Glomerular visceral epithelial cell (primary cell): Measurements from ENCODE around the gene PDIA5.
A peak's percentile ranks its signal among the peaks of the same experiment; 100 is the strongest.

Source experiments
- DNase-seq: peaks from one replicate; pipeline ENCODE4 v3.0.0-alpha.2; 2016; ENCODE audit errors: extremely low spot score

Gene PDIA5

GRCh38 chr3:123113889-123114450 is 47.1 kb downstream of the PDIA5 start:
- DNase-seq, result no peak

DNA sequence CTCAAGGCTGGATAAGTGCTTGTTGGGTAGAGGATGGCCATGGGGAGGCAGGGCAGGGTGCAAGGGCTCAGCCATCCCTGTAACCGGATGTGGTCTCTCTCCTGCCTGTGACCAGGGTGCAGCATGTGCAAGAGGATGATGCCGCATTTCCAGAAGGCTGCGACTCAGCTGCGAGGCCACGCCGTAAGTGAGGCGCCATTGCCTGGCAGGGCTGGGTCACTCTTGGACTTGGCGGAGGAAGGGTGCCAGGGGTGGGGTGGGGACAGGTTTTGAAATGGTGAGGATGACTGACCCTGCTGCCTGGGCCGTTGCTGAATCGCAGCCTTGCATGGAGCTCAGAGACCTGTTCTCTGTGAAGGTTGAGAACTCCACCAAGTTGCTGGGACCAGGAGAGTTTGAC is 49.3 kb downstream of the PDIA5 start:
- DNase-seq, result no peak

DNA sequence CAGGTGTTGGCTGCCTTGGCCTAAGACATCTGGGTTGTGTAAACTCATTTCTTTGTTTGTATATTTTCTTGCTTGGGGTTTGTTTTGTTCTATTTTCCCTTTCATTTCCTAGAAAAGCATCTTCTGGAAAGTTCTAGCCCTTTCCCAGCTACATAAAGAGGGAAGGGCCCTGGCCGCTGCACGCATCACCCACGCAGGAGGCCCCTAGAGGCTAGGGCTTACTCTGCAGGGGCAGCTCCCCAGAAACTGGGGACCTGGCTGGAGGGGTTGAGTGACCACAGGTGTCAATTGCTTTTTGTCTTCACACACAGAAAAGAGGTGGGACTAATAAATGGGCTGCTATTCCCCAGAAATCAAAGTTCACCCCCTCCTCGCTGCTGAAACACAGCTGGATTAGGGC is 52.6 kb downstream of the PDIA5 start:
- no peak for DNase-seq

GRCh38 chr3:123119802-123120201 is 53.0 kb downstream of the PDIA5 start:
- no peak for DNase-seq

- no peak for DNase-seq
These were observed 53.7 kb downstream of the PDIA5 start for GRCh38 chr3:123120573-123120972.

DNA sequence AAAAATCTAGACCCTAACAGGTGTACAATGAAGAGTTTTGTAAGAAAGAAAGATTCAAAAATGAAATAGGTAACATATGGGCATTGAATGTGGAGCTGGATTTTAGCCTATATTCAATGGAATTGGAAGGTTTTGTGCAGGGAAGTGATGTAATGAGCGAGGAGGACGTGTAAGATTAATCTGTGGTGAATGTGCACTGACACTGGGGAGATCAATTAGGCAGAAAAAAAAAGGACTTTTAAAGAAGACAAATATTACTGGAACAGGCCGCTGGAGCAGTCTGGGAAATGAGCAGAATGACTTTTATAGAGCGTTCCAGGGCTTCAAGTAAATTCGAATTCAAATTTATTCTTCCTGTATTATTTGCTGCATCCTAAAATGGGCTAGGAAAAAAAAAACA is 55.2 kb downstream of the PDIA5 start:
- no peak for DNase-seq

GRCh38 chr3:123122525-123123315 is 55.9 kb downstream of the PDIA5 start:
- DNase-seq, result no peak

- no peak for DNase-seq
These were observed 57.1 kb downstream of the PDIA5 start for GRCh38 chr3:123123716-123124616.

DNA sequence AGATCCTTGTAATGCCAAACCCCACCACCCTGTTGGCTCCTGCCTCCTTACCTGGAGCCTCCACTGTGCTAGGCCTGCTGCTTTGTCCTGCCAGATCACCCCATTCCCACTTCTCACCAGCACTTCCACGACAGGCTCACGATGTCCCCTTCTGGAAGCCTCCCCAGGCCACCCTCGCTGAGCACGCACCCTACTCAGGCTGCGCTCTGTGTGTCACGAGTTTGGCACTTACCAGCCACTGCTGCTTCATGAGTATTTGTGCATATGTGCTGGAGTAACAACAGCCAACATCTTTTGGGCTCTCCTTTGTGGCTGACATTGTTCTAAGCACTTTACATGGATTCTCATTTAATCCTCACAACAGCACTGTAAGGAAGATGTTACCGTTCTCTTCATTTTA is 58.1 kb downstream of the PDIA5 start:
- no peak for DNase-seq

DNA sequence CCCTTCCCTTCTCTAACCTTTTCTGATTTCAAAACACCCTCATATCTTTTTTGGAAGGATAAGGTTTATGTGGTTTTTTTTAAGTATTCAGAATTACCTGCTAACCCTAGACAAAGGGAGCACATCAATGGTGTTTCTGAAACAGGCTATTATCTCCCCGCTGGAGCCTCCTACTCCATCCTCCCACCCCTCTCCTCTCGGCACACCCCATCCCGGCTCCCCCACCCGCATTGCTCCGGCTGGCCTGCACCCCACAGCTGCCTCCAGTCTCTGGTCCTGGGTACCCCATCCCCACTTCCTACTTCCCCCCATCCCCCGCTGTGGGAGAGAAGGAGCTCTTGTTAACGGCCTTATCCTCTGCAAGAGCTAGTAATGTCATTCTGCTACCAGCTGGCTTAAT is 59.2 kb downstream of the PDIA5 start:
- DNase-seq, result no peak

DNA sequence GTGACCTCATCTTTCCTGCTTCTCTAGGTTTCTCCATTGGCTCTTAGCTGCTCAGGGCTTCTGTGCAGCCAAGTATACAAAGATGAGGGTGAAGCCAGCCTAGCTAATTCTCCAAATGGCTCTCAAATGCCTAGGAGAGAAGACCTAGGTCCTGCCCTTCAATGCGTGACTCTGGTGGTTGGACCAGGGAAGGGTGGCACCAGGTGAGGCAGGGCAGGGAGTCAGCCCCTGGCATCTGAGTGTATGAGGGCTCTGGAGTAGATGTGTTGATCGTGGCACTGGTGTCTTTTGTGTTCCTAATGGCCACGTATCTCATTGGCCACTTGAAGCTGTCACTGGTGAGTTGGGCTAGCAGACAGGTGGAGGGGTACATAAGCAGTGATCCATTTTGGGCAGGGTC is 59.8 kb downstream of the PDIA5 start:
- no peak for DNase-seq

GRCh38 chr3:123129092-123129491 is 62.3 kb downstream of the PDIA5 start:
- DNase-seq, result no peak

DNA sequence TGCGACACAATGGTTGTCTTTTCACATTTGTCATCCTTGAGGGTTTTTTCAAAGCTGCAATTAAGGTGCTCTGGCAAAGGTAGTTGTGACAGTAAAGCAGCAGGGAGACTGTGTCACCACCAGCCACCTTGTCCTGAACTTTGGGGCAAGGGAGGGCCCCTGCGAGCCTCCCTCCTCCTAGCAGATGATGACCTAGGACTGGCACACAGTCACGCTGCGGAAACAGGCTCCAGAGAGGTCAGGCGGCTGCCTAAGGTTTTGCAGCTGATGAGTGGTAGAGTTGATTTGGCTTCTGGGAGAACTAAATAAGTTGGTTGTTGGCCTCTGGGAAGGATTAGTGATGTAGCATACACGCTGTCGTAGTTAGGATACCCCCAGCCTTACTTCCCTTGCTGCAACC is 62.7 kb downstream of the PDIA5 start:
- no peak for DNase-seq

DNA sequence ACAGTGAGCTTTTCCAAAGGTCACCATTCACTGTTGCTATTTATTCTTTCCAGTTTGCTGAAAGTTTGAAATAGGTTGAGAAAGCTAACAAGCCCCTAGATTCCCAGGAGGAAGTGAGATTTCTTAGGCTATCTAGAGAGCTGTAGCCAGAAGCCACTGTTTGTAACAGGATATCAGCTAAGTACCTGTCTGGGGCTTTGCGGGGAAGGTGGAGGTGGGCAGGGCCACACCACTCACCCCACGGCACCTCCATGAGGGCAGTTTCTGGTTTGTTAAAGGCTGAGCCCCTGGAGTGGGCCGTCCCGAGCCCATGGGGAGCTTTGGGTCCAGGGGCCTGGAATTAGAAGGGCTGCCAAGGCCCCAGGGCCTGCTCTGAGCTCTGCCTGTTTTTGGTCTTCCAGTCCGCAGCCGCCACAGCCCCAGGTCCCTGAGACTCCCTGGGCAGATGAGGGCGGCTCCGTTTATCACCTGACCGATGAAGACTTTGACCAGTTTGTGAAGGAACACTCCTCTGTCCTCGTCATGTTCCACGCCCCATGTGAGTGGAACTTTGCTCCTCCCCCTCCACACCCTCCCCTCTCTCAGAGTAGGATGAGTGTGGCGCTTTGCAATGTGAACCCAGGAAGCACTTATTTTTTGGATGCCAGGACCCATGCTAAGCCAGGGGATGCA is 63.4 kb downstream of the PDIA5 start:
- no peak for DNase-seq

DNA sequence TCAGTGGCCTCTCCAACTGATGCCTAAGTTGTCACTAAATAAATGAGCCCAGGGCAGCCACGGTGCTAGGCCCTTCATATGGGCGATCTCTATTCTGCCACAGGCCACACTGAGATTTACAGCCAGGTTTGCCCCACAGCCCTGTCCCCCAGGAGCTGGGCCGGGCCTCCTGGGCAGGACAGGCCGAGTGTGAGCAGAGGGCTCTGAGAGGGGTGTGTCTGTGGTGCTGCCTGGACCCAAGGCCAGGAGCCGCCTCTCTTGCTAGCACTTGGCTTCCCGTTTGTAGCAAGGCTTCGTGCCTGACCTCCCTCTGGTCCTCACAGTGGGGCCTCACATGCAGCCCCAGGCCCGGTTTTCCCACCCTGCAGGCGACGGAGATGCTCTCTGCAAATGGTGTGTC is 67.8 kb downstream of the PDIA5 start:
- DNase-seq, result no peak

DNA sequence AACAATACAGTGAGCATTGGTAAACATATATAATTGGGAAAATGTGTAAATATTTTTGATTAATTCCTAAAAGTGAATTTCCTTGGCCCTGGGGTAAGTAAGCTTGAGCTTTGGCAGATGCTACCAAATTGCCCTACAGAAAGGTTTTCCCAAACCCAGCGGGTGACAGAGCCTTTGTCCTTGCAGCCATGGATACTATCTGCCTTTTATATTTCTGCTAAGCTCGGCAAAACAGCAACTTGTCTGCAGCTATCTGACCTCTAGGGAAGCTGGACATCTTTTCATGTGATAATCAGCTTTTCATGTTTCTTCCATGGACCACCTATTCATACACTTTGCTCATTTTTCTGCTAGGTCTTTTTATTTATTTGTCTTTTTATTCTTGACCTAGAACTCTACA is 70.2 kb downstream of the PDIA5 start:
- DNase-seq, result no peak

DNA sequence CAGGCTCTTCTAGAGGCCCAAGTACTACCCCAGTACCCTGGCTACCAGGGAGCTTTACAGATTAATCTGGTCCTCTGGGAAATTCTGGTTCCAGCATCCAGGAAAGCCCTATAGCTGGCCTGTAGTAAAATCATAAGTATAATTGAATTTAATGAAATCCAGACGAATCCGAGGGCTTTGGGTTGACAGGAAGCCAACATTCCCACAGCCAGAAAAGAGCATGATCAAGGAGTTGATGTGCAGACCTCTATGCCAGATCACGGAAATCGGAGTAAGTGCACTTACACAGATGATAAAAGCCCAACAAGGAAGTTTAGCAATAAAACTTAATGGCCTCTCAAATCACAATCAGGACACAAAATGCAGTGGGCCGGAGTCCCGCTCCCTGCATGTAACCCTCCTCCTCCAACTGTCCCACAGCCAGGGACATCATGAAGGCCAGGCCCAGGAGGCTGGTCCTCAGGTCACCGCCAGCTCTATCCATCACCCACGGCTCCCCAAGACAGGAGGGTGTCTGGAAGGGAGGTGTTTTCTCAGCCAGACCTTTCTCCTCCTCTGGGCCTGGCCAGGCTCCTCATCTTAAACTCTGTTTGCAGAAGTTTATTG is 72.1 kb downstream of the PDIA5 start:
- no peak for DNase-seq

- DNase-seq, result no peak
These were observed 72.7 kb downstream of the PDIA5 start for GRCh38 chr3:123139522-123139921.

GRCh38 chr3:123140550-123140949 is 73.7 kb downstream of the PDIA5 start:
- no peak for DNase-seq

- DNase-seq, result no peak
These were observed 74.5 kb downstream of the PDIA5 start for GRCh38 chr3:123141276-123141675.

- peak; percentile 42 for DNase-seq
These were observed 77.0 kb downstream of the PDIA5 start for GRCh38 chr3:123143669-123144411.
